Transverse colon (tissue), 4 donors: ENCODE measurements around the gene CEACAM7.

Source experiments
- CTCF ChIP-seq, 5 experiments: fragments of 200-600 bp in 3 of 5; fragments of 450-650 bp in 2 of 5; sonication (generic) in 3 of 5; IDR thresholded peaks; 1 replicate in 2 of 5; 2 replicates in 3 of 5; pipeline ENCODE4 v1.5.1; 2016 to 2017; ENCODE audit warnings: antibody characterized with exemption in 5 of 5, inconsistent platforms in 3 of 5, mild to moderate bottlenecking in 2 of 5, moderate library complexity in 1 of 5
- EP300 ChIP-seq: sonication (generic); formaldehyde crosslinking; IDR thresholded peaks from one replicate; pipeline ENCODE4 v1.6.1; 2017; ENCODE audit warnings: antibody characterized with exemption, low read depth
- POLR2A ChIP-seq: fragments of 450-650 bp; IDR thresholded peaks from one replicate; pipeline ENCODE4 v1.6.1; 2016; ENCODE audit warnings: antibody characterized with exemption, mild to moderate bottlenecking, moderate library complexity
- POLR2AphosphoS5 ChIP-seq, 3 donors: sonication (generic); formaldehyde crosslinking; IDR thresholded peaks; one replicate each; pipeline ENCODE4 v1.6.1; 2016; ENCODE audit warnings: antibody characterized with exemption in 3 of 3

- TF ChIP-seq EP300 (no peak), CTCF (IDR thresholded peaks at IDR 0.05) (no peak), POLR2A (peak; percentile 24), POLR2AphosphoS5 (IDR thresholded peaks at IDR 0.05) (peak in 1 of 3 donors; percentile 17)
Measured at GRCh38 chr19:41735071-41735600, 47.1 kb upstream of the CEACAM7 start.
